ENCODE results near the gene UPP2.

GRCh38 chr2:158099716-158100115 is 2.0 kb upstream of the UPP2 start:
- no peak for TF ChIP-seq CTCF (IDR thresholded peaks at IDR 0.05)
- TF ChIP-seq POLR2A (IDR thresholded peaks at IDR 0.05): no peak
